Neural progenitor cell (in vitro differentiated cells): ENCODE results near the gene RAX. TPM values are rescaled to one million over a fixed set of nuclear protein-coding genes. Genes with fewer than 3 reads are reported as not detected.
A peak's percentile ranks its signal among the peaks of the same experiment; 100 is the strongest.
"Not testable (repeated sequence)": the region's sequence is repeated elsewhere in the genome, so short reads cannot be mapped to it uniquely, and the experiment has no call there.

ENCODE experiments used
- DNase-seq: peaks from one replicate; pipeline ENCODE4 v3.0.0-alpha.2; 2016; ENCODE audit warnings: low spot score
- H2AFZ ChIP-seq: fragments of 200-600 bp; sonication (generic); replicated peaks from 2 replicates; pipeline ENCODE4 v1.6.1; 2016; ENCODE audit warnings: antibody characterized with exemption
- H3F3A ChIP-seq: fragments of 200-600 bp; sonication (generic); 2 replicates; pipeline ENCODE4 v1.6.1; 2016; ENCODE audit warnings: antibody characterized with exemption, low read depth
- H3K27ac ChIP-seq: fragments of 200-600 bp; sonication (generic); 2 replicates; pipeline ENCODE4 v1.5.1; 2016; ENCODE audit warnings: mild to moderate bottlenecking
- H3K27me3 ChIP-seq: fragments of 200-600 bp; sonication (generic); 2 replicates; pipeline ENCODE4 v1.6.1; 2016; ENCODE audit warnings: mild to moderate bottlenecking, moderate library complexity
- H3K36me3 ChIP-seq: fragments of 200-600 bp; sonication (generic); 2 replicates; pipeline ENCODE4 v1.5.1; 2016
- H3K4me1 ChIP-seq: fragments of 200-600 bp; sonication (generic); 2 replicates; pipeline ENCODE4 v1.6.1; 2016; ENCODE audit warnings: mixed run types
- H3K4me2 ChIP-seq: fragments of 200-600 bp; sonication (generic); 2 replicates; pipeline ENCODE4 v1.6.1; 2016
- H3K4me3 ChIP-seq: fragments of 200-600 bp; sonication (generic); 2 replicates; pipeline ENCODE4 v1.5.1; 2016
- H3K79me2 ChIP-seq: fragments of 200-600 bp; sonication (generic); 2 replicates; pipeline ENCODE4 v1.6.1; 2016; ENCODE audit warnings: low read depth
- H3K9ac ChIP-seq: fragments of 200-600 bp; sonication (generic); 2 replicates; pipeline ENCODE4 v1.6.1; 2016
- H3K9me3 ChIP-seq: fragments of 200-600 bp; sonication (generic); 2 replicates; pipeline ENCODE4 v1.5.1; 2016; ENCODE audit warnings: low read depth
- H4K20me1 ChIP-seq: fragments of 200-600 bp; sonication (generic); 2 replicates; pipeline ENCODE4 v1.6.1; 2016; ENCODE audit warnings: low read depth
- H3K27ac Mint-ChIP-seq: 3 replicates; pipeline ENCODE4 v1.8.0; 2021; ENCODE audit warnings: mixed read lengths
- H3K27me3 Mint-ChIP-seq: 2 replicates; pipeline ENCODE4 v1.8.0; 2022; ENCODE audit warnings: low read depth, mild to moderate bottlenecking, inconsistent platforms, moderate library complexity, mixed read lengths; ENCODE audit not compliant: insufficient read depth
- H3K36me3 Mint-ChIP-seq: 3 replicates; pipeline ENCODE4 v1.8.0; 2021; ENCODE audit warnings: mixed read lengths
- H3K4me1 Mint-ChIP-seq: 3 replicates; pipeline ENCODE4 v1.8.0; 2021; ENCODE audit warnings: mixed read lengths
- H3K4me3 Mint-ChIP-seq: 3 replicates; pipeline ENCODE4 v1.8.0; 2021; ENCODE audit warnings: mild to moderate bottlenecking, moderate library complexity, mixed read lengths
- H3K9me3 Mint-ChIP-seq: 3 replicates; pipeline ENCODE4 v1.8.0; 2020; ENCODE audit warnings: mixed read lengths
- EZH2 ChIP-seq: fragments of 200-600 bp; sonication (generic); IDR thresholded peaks from 2 replicates; pipeline ENCODE4 v1.6.1; 2017; ENCODE audit warnings: antibody characterized with exemption, mild to moderate bottlenecking, moderate library complexity
- EZH2phosphoT487 ChIP-seq: fragments of 200-600 bp; sonication (generic); IDR thresholded peaks from 2 replicates; pipeline ENCODE4 v1.6.1; 2017; ENCODE audit warnings: antibody characterized with exemption
- total RNA-seq: library from RNA; depleted of rRNA; stranded (reverse); fragments of >200 nt; gene quantifications from 2 replicates; pipeline ENCODE4 v1.2.3, GENCODE V29; 2015; ENCODE audit warnings: low replicate concordance
- TF ChIP-seq, protein P1 (sequence below): fragments of 200-600 bp; sonication (generic); IDR thresholded peaks from 2 replicates; pipeline ENCODE4 v1.5.1; 2017; ENCODE audit warnings: antibody characterized with exemption, mild to moderate bottlenecking

RAX gene
- total RNA-seq, 1 donor from 2014 or later: 20.7 TPM

GRCh38 chr18:59261842-59262241, 11.4 kb downstream of the RAX start:
- not testable (repeated sequence) for H3K4me3 ChIP-seq, H3K27ac ChIP-seq, H3K9me3 ChIP-seq, H3K36me3 ChIP-seq, DNase-seq, H2AFZ ChIP-seq, H3K79me2 ChIP-seq, H3K4me2 ChIP-seq, H3K27ac Mint-ChIP-seq, H3K4me1 Mint-ChIP-seq, H3K4me3 Mint-ChIP-seq, H3K9ac ChIP-seq, H3K36me3 Mint-ChIP-seq
- Mint-ChIP-seq H3K27me3 (peaks cover 59% of the 10 kb centered on the region), H3K9me3 (peaks cover 13% of the 10 kb centered on the region)
- peaks cover 33% of the 10 kb centered on the region for H3F3A ChIP-seq
- H3K27me3 ChIP-seq: peaks cover 77% of the 10 kb centered on the region
- H4K20me1 ChIP-seq: peaks cover 23% of the 10 kb centered on the region
- H3K4me1 ChIP-seq: peaks cover 22% of the 10 kb centered on the region

DNA sequence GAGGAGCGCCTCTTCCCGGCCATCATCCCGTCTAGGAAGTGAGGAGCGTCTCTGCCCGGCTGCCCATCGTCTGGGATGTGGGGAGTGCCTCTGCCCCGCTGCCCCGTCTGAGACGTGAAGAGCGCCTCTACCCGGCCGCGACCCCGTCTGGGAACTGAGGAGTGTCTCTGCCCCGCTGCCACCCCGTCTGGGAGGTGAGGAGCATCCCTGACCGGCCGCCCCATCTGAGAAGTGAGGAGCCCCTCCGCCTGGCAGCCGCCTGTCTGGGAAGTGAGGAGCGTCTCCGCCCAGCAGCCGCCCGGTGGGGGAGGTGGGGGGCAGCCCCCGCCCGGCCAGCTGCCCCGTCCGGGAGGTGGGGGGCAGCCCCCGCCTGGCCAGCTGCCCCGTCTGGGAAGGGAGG, 17.8 kb downstream of the RAX start:
- H3K9ac ChIP-seq, H3K4me3 ChIP-seq, H3K36me3 Mint-ChIP-seq, H3K27ac ChIP-seq, H3K79me2 ChIP-seq, H3K4me3 Mint-ChIP-seq, DNase-seq, H3K9me3 ChIP-seq, H3K4me1 ChIP-seq, H3K4me1 Mint-ChIP-seq, H4K20me1 ChIP-seq, H3K27ac Mint-ChIP-seq, H2AFZ ChIP-seq, H3K4me2 ChIP-seq, H3K36me3 ChIP-seq, H3F3A ChIP-seq: not testable (repeated sequence)
- H3K27me3 Mint-ChIP-seq: peaks cover 11% of the 10 kb centered on the region
- peaks cover 21% of the 10 kb centered on the region for H3K27me3 ChIP-seq
- peaks cover 15% of the 10 kb centered on the region for H3K9me3 Mint-ChIP-seq

DNA sequence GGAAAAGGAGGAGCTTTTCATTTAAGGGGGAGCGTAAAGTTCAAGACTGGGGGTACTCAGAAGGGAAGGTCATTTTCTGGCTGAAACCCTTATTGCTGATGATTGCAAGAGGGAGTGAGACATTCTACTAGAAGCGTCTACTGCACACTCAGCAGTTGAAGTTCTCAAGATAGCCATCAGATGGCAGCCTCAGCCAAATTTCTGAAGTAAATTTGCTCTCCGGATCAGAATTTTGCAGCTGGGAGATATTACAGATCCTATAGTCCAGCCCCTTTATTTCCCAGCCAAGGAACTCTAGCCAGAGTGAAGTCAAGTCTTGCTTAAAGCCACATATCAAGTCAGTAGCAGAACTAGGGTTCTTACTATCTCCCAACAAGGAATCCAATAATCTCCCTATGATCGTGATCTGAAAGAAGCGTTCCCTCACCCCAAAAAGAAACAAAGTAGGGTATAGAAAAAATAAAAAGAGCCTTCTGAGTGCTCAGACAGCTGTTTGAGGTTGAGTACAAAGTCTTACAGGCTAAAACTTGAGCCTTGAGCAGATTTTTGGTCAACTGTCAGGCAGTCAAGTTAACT, 24.0 kb downstream of the RAX start:
- Mint-ChIP-seq H3K27me3 (peaks cover 4% of the 10 kb centered on the region), H3K27ac (no peak overlapping the region), H3K9me3 (peaks cover 7% of the 10 kb centered on the region), H3K36me3 (no peaks in the 10 kb centered on the region), H3K4me1 (no peaks in the 10 kb centered on the region), H3K4me3 (no peak overlapping the region)
- Histone ChIP-seq H3K4me3 (no peak overlapping the region), H4K20me1 (no peaks in the 10 kb centered on the region), H3K27ac (no peak overlapping the region), H3F3A (no peaks in the 10 kb centered on the region), H3K36me3 (no peaks in the 10 kb centered on the region), H3K4me1 (no peaks in the 10 kb centered on the region), H3K79me2 (no peaks in the 10 kb centered on the region), H3K27me3 (peaks cover 54% of the 10 kb centered on the region), H3K4me2 (no peak overlapping the region), H2AFZ (no peak overlapping the region), H3K9me3 (no peaks in the 10 kb centered on the region), H3K9ac (no peak overlapping the region)
- TF ChIP-seq, protein P1, sequence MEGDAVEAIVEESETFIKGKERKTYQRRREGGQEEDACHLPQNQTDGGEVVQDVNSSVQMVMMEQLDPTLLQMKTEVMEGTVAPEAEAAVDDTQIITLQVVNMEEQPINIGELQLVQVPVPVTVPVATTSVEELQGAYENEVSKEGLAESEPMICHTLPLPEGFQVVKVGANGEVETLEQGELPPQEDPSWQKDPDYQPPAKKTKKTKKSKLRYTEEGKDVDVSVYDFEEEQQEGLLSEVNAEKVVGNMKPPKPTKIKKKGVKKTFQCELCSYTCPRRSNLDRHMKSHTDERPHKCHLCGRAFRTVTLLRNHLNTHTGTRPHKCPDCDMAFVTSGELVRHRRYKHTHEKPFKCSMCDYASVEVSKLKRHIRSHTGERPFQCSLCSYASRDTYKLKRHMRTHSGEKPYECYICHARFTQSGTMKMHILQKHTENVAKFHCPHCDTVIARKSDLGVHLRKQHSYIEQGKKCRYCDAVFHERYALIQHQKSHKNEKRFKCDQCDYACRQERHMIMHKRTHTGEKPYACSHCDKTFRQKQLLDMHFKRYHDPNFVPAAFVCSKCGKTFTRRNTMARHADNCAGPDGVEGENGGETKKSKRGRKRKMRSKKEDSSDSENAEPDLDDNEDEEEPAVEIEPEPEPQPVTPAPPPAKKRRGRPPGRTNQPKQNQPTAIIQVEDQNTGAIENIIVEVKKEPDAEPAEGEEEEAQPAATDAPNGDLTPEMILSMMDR: peak; percentile 79
- no peak for TF ChIP-seq EZH2phosphoT487
- DNase-seq: peak; percentile 78

GRCh38 chr18:59246796-59247195, 26.5 kb downstream of the RAX start:
- no peak for DNase-seq
- TF ChIP-seq EZH2phosphoT487 (no peak), EZH2 (no peak)
- TF ChIP-seq, protein P1: no peak
- peaks cover 7% of the 10 kb centered on the region for H3K27me3 Mint-ChIP-seq

More at GRCh38 chr18:59246796-59247195, 26.5 kb downstream of the RAX start:
- no peak overlapping the region for H3K27ac Mint-ChIP-seq
- H3K79me2 ChIP-seq: no peaks in the 10 kb centered on the region
- no peaks in the 10 kb centered on the region for H3K9me3 ChIP-seq
- no peaks in the 10 kb centered on the region for H3K36me3 Mint-ChIP-seq
- H3K4me3 ChIP-seq: no peak overlapping the region
- H3K9me3 Mint-ChIP-seq: no peaks in the 10 kb centered on the region
- no peak overlapping the region for H3K4me3 Mint-ChIP-seq
- no peak overlapping the region for H3K27ac ChIP-seq
- no peak overlapping the region for H2AFZ ChIP-seq
- no peaks in the 10 kb centered on the region for H4K20me1 ChIP-seq
- no peak overlapping the region for H3K9ac ChIP-seq
- no peaks in the 10 kb centered on the region for H3K4me1 ChIP-seq
- no peaks in the 10 kb centered on the region for H3F3A ChIP-seq
- H3K4me1 Mint-ChIP-seq: no peaks in the 10 kb centered on the region
- H3K36me3 ChIP-seq: no peaks in the 10 kb centered on the region
- peaks cover 56% of the 10 kb centered on the region for H3K27me3 ChIP-seq
- H3K4me2 ChIP-seq: no peak overlapping the region
